GM18858 (cell line): ENCODE data around the gene ZNF479.
"Not testable (repeated sequence)": the region's sequence is repeated elsewhere in the genome, so short reads cannot be mapped to it uniquely, and the experiment has no call there.

Source experiments
- ATAC-seq: cut with Tn5 transposase; IDR thresholded peaks from one replicate; pipeline ENCODE4 v1.9.1; 2021; ENCODE audit not compliant: unreplicated experiment

The ZNF479 gene

GRCh38 chr7:57132336-57132735 is at the start of gene ZNF479:
Gene ZNF479, minus strand, starts transcription at chr7:57132436. Its CDS starts 112 bp downstream, at chr7:57132324.
- not testable (repeated sequence) for ATAC-seq

- ATAC-seq, result no peak
Observed at GRCh38 chr7:57182031-57182430, 49.8 kb upstream of the ZNF479 start.

GRCh38 chr7:57181281-57181680 is 49.0 kb upstream of the ZNF479 start:
- no peak for ATAC-seq

DNA sequence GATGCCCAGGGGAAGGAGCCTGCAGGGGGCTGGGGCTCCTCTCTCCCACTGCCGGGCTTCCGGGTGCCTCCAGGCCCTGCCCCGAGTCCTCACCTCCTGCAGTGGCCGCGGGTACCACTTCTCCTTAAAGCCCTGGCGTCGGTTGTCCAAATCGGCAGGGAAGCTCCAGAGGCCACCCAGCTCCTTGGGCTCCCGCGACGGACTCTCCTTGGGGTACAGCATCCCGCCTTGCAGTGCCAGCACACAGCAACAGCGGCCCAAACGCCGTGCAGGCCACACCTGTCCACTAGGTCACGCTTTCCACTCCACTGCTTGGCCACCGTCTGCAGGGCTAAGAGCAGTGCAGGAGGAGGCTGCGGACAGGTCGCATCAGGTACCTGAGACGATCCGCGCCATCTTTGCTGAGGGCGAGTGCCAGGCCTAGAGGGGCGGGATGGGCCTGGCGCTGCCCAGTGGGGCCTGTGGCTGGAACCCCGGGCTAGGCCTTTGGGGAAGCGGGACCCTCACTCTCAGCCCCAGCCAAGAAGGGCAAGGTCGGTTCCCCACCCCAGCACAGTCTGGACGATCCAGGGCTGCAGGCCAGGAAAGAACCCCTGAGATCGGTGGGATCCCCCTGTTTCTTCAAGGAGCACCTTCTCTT is 47.7 kb upstream of the ZNF479 start:
- no peak for ATAC-seq

GRCh38 chr7:57178768-57179139 is 46.5 kb upstream of the ZNF479 start:
- no peak for ATAC-seq

- ATAC-seq, result no peak
Observed at GRCh38 chr7:57177856-57178767, 45.9 kb upstream of the ZNF479 start.

DNA sequence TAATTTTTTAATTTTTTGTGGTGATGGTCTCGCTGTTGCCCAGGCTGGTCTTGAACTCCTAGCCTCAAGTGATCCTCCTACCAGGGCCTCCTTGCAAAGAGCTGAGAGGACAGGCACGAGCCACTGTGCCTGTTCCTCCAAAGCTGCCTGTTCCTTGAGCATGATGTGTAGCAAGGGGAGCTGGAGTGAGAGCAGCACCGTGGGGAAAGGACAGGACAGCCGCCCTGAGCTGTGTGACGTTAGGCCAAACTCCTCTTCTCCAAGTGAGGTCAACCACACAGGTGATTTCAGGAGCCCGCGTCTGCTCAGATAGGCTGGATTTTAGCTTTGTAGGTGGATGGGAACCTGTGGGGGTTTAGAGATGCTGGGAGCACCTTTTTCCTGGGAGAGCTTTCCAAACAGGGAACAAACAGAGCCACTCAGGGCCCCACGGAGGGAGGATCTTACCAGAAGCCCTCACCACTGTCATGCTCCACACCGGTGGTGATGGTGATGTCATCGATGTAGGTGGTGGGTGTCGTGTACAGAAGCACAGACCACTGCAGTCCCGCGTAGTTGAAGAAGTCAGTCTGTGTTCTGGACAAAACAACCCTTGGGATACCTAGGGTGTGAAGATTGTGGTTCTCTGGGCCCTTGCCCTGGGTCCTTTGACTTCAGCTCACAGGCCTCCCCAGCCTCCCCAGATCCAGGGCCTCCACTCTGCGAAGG is 44.8 kb upstream of the ZNF479 start:
- no peak for ATAC-seq

GRCh38 chr7:57165285-57165899 is 33.2 kb upstream of the ZNF479 start:
- ATAC-seq, result no peak

- not testable (repeated sequence) for ATAC-seq
Observed at GRCh38 chr7:57120123-57120784, 12.0 kb downstream of the ZNF479 start.
